KMS-11 (cell line): Measurements from ENCODE around the gene HHATL.

Experiments used
- H2AFZ ChIP-seq: fragments of 200-600 bp; sonication (generic); 2 replicates; pipeline ENCODE4 v1.6.1; 2016; ENCODE audit warnings: antibody characterized with exemption, mixed run types, low read depth
- H3K27ac ChIP-seq: fragments of 200-600 bp; sonication (generic); 2 replicates; pipeline ENCODE4 v1.6.1; 2016; ENCODE audit warnings: mild to moderate bottlenecking, mixed run types
- H3K27me3 ChIP-seq: fragments of 200-600 bp; sonication (generic); 2 replicates; pipeline ENCODE4 v1.6.1; 2017; ENCODE audit warnings: mild to moderate bottlenecking, low read depth, mixed run types, moderate library complexity; ENCODE audit not compliant: insufficient read depth
- H3K36me3 ChIP-seq: fragments of 200-600 bp; sonication (generic); 2 replicates; pipeline ENCODE4 v1.6.1; 2017; ENCODE audit warnings: mild to moderate bottlenecking, mixed run types; ENCODE audit not compliant: insufficient read depth
- H3K4me1 ChIP-seq: fragments of 200-600 bp; sonication (generic); 2 replicates; pipeline ENCODE4 v1.6.1; 2016; ENCODE audit warnings: mild to moderate bottlenecking, low read depth, mixed run types; ENCODE audit not compliant: poor library complexity, severe bottlenecking
- H3K4me2 ChIP-seq: fragments of 200-600 bp; sonication (generic); 2 replicates; pipeline ENCODE4 v1.7.0; 2016; ENCODE audit warnings: mild to moderate bottlenecking, mixed run types
- H3K4me3 ChIP-seq: fragments of 200-600 bp; sonication (generic); IDR thresholded peaks from 2 replicates; pipeline ENCODE4 v1.6.1; 2017; ENCODE audit warnings: low read depth, low read length, mixed read lengths; ENCODE audit not compliant: insufficient read depth
- H3K79me2 ChIP-seq: fragments of 200-600 bp; sonication (generic); 2 replicates; pipeline ENCODE4 v1.6.1; 2016; ENCODE audit warnings: low read depth, mixed run types; ENCODE audit not compliant: insufficient read depth
- H3K9ac ChIP-seq: fragments of 200-600 bp; sonication (generic); 2 replicates; pipeline ENCODE4 v1.6.1; 2016; ENCODE audit warnings: mild to moderate bottlenecking, mixed run types
- H4K20me1 ChIP-seq: fragments of 200-600 bp; sonication (generic); 2 replicates; pipeline ENCODE4 v1.6.1; 2016; ENCODE audit warnings: mild to moderate bottlenecking, mixed run types; ENCODE audit not compliant: insufficient read depth
- CTCF ChIP-seq: fragments of 200-600 bp; sonication (generic); conservative IDR thresholded peaks from 2 replicates; pipeline ENCODE4 v1.6.1; 2017; ENCODE audit warnings: low read depth, mild to moderate bottlenecking, antibody characterized with exemption, low read length, moderate library complexity, mixed read lengths

HHATL gene

GRCh38 chr3:42713747-42714146, 11.1 kb upstream of the HHATL start:
- Histone ChIP-seq H4K20me1 (no peaks in the 10 kb centered on the region), H3K79me2 (no peaks in the 10 kb centered on the region), H3K27me3 (no peaks in the 10 kb centered on the region), H3K4me2 (no peak overlapping the region), H3K4me3 (no peak overlapping the region), H3K9ac (no peak overlapping the region), H3K4me1 (no peaks in the 10 kb centered on the region), H3K36me3 (no peaks in the 10 kb centered on the region), H2AFZ (no peak overlapping the region), H3K27ac (no peak overlapping the region)
- no peak for TF ChIP-seq CTCF

DNA sequence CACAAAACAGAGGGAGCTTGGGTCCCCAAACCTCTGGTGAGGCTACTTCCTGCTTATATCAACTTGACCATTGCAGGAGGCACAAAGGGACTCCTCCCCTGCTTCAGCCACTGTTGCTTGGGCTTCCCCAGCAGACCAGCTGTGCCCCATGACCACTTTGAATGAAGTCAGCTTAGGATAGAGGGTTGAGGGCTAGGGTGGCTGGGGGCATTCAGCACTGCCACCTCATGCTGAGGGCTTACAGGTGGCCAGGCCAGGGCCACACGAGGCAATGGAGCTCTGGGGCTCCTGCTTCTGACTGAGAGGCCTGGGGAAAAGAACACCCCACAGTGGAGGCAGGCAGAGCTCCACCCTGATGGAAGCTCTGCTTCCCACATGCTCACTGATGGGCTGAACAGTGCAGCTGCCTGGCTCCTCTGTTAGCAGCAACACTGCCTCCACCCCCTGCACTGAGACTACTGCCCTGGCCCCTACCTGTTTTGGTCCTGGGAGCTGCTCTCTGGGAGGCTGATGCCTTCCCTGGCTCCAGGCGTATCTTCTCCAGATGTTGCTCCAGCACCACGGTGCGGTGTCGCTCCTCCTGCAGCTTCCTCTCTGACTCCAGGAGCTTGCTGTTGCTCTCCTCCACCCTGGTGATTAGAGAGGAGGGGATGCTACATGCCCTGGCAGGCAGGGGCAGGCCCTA, 10.2 kb upstream of the HHATL start:
- Histone ChIP-seq H3K27ac (no peak overlapping the region), H3K4me2 (no peak overlapping the region), H3K36me3 (no peaks in the 10 kb centered on the region), H3K79me2 (no peaks in the 10 kb centered on the region), H3K27me3 (no peaks in the 10 kb centered on the region), H4K20me1 (no peaks in the 10 kb centered on the region), H3K9ac (no peak overlapping the region), H3K4me3 (no peak overlapping the region), H3K4me1 (no peaks in the 10 kb centered on the region), H2AFZ (no peak overlapping the region)
- no peak for TF ChIP-seq CTCF

GRCh38 chr3:42712344-42712648, 9.7 kb upstream of the HHATL start:
- Histone ChIP-seq H2AFZ (no peak overlapping the region), H3K4me1 (no peaks in the 10 kb centered on the region), H3K36me3 (no peaks in the 10 kb centered on the region), H4K20me1 (no peaks in the 10 kb centered on the region), H3K4me3 (no peak overlapping the region), H3K79me2 (no peaks in the 10 kb centered on the region), H3K27me3 (no peaks in the 10 kb centered on the region), H3K27ac (no peak overlapping the region), H3K9ac (no peak overlapping the region), H3K4me2 (no peak overlapping the region)
- TF ChIP-seq CTCF = no peak

- H3K79me2 ChIP-seq = no peaks in the 10 kb centered on the region
- H3K27ac ChIP-seq = no peak overlapping the region
- no peaks in the 10 kb centered on the region for H3K36me3 ChIP-seq
- H3K4me1 ChIP-seq = no peaks in the 10 kb centered on the region
- H4K20me1 ChIP-seq = no peaks in the 10 kb centered on the region
- TF ChIP-seq CTCF = no peak
- H3K9ac ChIP-seq = no peak overlapping the region
- no peak overlapping the region for H2AFZ ChIP-seq
- H3K4me2 ChIP-seq = no peak overlapping the region
- H3K27me3 ChIP-seq = no peaks in the 10 kb centered on the region
- no peak overlapping the region for H3K4me3 ChIP-seq
Observed at GRCh38 chr3:42711491-42712343, 9.1 kb upstream of the HHATL start.
